AG09319 (cell line): ENCODE measurements around the gene ALDH4A1.
"Not testable (repeated sequence)": the region's sequence is repeated elsewhere in the genome, so short reads cannot be mapped to it uniquely, and the experiment has no call there.

Source experiments
- DNase-seq: peaks from one replicate; pipeline ENCODE4 v3.0.0-alpha.2; 2010; ENCODE audit warnings: low read depth; ENCODE audit errors: extremely low read depth
- CTCF ChIP-seq: IDR thresholded peaks from 2 replicates; pipeline ENCODE4 v1.5.1; 2011; ENCODE audit warnings: low read depth, mild to moderate bottlenecking, inconsistent platforms, low read length, moderate library complexity

Gene ALDH4A1

GRCh38 chr1:18856435-18856834 is 45.9 kb downstream of the ALDH4A1 start:
- no peak for DNase-seq
- TF ChIP-seq CTCF, result no peak

- DNase-seq, result no peak
- no peak for TF ChIP-seq CTCF
Measured at GRCh38 chr1:18855573-18855972, 46.8 kb downstream of the ALDH4A1 start.

GRCh38 chr1:18854331-18855025 is 47.9 kb downstream of the ALDH4A1 start:
- TF ChIP-seq CTCF, result no peak
- DNase-seq, result no peak

- no peak for DNase-seq
- TF ChIP-seq CTCF, result no peak
Measured at GRCh38 chr1:18852501-18852900, 49.9 kb downstream of the ALDH4A1 start.

- no peak for TF ChIP-seq CTCF
- DNase-seq, result no peak
Measured at GRCh38 chr1:18849261-18849711, 53.1 kb downstream of the ALDH4A1 start.

GRCh38 chr1:18847723-18848122 is 54.6 kb downstream of the ALDH4A1 start:
- DNase-seq, result not testable (repeated sequence)

GRCh38 chr1:18840145-18840544 is 62.2 kb downstream of the ALDH4A1 start:
- no peak for DNase-seq
- no peak for TF ChIP-seq CTCF

- no peak for TF ChIP-seq CTCF
- DNase-seq, result no peak
Measured at GRCh38 chr1:18836654-18837053, 65.7 kb downstream of the ALDH4A1 start.

GRCh38 chr1:18832319-18832718 is 70.0 kb downstream of the ALDH4A1 start:
- not testable (repeated sequence) for DNase-seq
